Panc1 (cell line): ENCODE data around the gene TECR. TPM values are rescaled to one million over a fixed set of nuclear protein-coding genes. Genes with fewer than 3 reads are reported as not detected.
"Not testable (repeated sequence)": the region's sequence is repeated elsewhere in the genome, so short reads cannot be mapped to it uniquely, and the experiment has no call there.

Experiments used
- ATAC-seq: fragments of 200-7000 bp; cut with Tn5 transposase; 2 replicates; pipeline ENCODE4 v1.9.1; 2020; ENCODE audit warnings: mild to moderate bottlenecking, moderate library complexity
- BruUV-seq: library from RNA; stranded (reverse); fragments of 400-500 nt; replicated peaks from 2 replicates; lab custom pipeline; 2021; lab: Mats Ljungman, UMichigan
- CTCF ChIA-PET: fragments of 300-600 bp; sonication (Branson Sonifier 250); formaldehyde crosslinking; loops from one replicate; lab custom pipeline; 2022; ENCODE audit warnings: antibody characterized with exemption; lab: Charles Lee
- POLR2A ChIA-PET: fragments of 300-600 bp; sonication (Branson Sonifier 250); formaldehyde crosslinking; loops from one replicate; lab custom pipeline; 2022; ENCODE audit warnings: antibody characterized with exemption; lab: Charles Lee
- DNase-seq: peaks from one replicate; pipeline ENCODE4 v3.0.0-alpha.2; 2010; ENCODE audit warnings: low read depth, low spot score
- H3K27ac ChIP-seq: 2 replicates; pipeline ENCODE4 v1.5.1; 2011; ENCODE audit warnings: mild to moderate bottlenecking, low read length, inconsistent platforms
- H3K27me3 ChIP-seq: fragments of 200-500 bp; sonication (Bioruptor generic); 2 replicates; pipeline ENCODE4 v1.6.0; 2014; ENCODE audit warnings: low read length, inconsistent platforms; ENCODE audit not compliant: control insufficient read depth, insufficient read depth
- H3K36me3 ChIP-seq: fragments of 200-500 bp; sonication (Bioruptor generic); 2 replicates; pipeline ENCODE4 v1.5.1; 2014; ENCODE audit warnings: inconsistent platforms, mild to moderate bottlenecking, low read length, moderate library complexity; ENCODE audit not compliant: control insufficient read depth, insufficient read depth
- H3K4me1 ChIP-seq: 2 replicates; pipeline ENCODE4 v1.5.1; 2011; ENCODE audit warnings: inconsistent platforms, mild to moderate bottlenecking, low read length, moderate library complexity; ENCODE audit not compliant: control insufficient read depth, insufficient read depth
- H3K4me3 ChIP-seq, 2 experiments: 2 replicates each; pipeline ENCODE4 v1.5.1; 2011 to 2012; ENCODE audit warnings: low read depth in 2 of 2, low read length in 2 of 2, mild to moderate bottlenecking in 2 of 2, inconsistent platforms in 1 of 2, moderate library complexity in 1 of 2
- H3K9me3 ChIP-seq: fragments of 200-500 bp; sonication (Bioruptor generic); 2 replicates; pipeline ENCODE4 v1.5.1; 2014; ENCODE audit warnings: low read depth, mild to moderate bottlenecking, inconsistent platforms, low read length, moderate library complexity; ENCODE audit not compliant: control insufficient read depth, insufficient read depth
- POLR2AphosphoS5 ChIP-seq: IDR thresholded peaks from 2 replicates; pipeline ENCODE4 v1.6.1; 2012; ENCODE audit warnings: mild to moderate bottlenecking, low read depth, low read length, moderate library complexity
- SIN3A ChIP-seq: IDR thresholded peaks from 2 replicates; pipeline ENCODE4 v1.6.1; 2012; ENCODE audit warnings: low read depth, mild to moderate bottlenecking, low read length, moderate library complexity, borderline replicate concordance; ENCODE audit not compliant: insufficient read depth
- TCF7L2 ChIP-seq: IDR thresholded peaks from 2 replicates; pipeline ENCODE4 v1.6.1; 2011; ENCODE audit warnings: mild to moderate bottlenecking, low read depth, low read length, inconsistent platforms
- in situ Hi-C: cut with HindIII; loops from 2 replicates; pipeline ENCODE4 v1.10.0; 2016; ENCODE audit warnings: low sequenced_read_pairs, low pct_unique_long_range_greater_than_20kb
- intact Hi-C: fragments of 100-400 bp; cut with micrococcal nuclease; formaldehyde crosslinking; loops from one replicate; pipeline ENCODE4 v1.10.0; 2022; ENCODE audit not compliant: unreplicated experiment
- total RNA-seq: library from RNA; stranded (reverse); gene quantifications from one replicate; pipeline ENCODE4 v1.2.1, GENCODE V29; 2021; ENCODE audit not compliant: unreplicated experiment
- TF ChIP-seq, protein P1 (sequence below): fragments of 450-650 bp; IDR thresholded peaks from 2 replicates; pipeline ENCODE4 v1.5.1; 2017; ENCODE audit warnings: mild to moderate bottlenecking
- TF ChIP-seq, protein P2 (sequence below), 2 experiments: IDR thresholded peaks; 2 replicates each; pipeline ENCODE4 v1.6.1; 2011 to 2012; ENCODE audit warnings: low read depth in 2 of 2, control low read depth in 1 of 2, low read length in 1 of 2, mild to moderate bottlenecking in 1 of 2, moderate library complexity in 1 of 2; ENCODE audit not compliant: insufficient read depth in 1 of 2

TECR gene
- total RNA-seq, 1 experiment from 2014 or later: 233 TPM

DNA sequence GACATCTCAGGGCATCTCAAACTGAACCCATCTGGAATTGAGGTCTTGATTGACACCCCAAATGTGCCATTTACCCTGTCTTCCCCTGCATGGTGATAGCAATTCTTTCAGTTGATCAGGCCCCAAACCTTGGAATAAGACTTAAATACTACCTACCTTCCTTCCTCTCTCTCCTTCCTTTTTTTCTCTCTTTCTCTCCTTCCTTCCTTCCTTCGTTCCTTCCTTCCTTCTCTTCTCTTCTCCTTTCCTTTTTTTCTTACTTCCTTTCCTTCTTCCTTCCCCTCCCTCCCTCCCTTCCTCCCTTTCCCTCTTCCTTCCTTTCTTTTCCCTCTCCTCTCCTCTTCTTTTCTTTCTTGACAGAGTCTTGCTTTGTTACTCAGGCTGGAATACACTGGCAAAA is 26.1 kb upstream of the TECR start:
- Histone ChIP-seq H3K27me3 (no peaks in the 10 kb centered on the region), H3K36me3 (no peaks in the 10 kb centered on the region), H3K4me1 (peaks cover 8% of the 10 kb centered on the region), H3K4me3 (no peak overlapping the region), H3K9me3 (no peaks in the 10 kb centered on the region), H3K27ac (no peak overlapping the region)
- no TSS peak for BruUV-seq
- in situ Hi-C loops: no loop called here
- ChIA-PET POLR2A (no interaction called here), CTCF (no interaction called here)
- ATAC-seq (no peak), DNase-seq (no peak)
- intact Hi-C loops: no loop called here
- TF ChIP-seq TCF7L2: no peak
- TF ChIP-seq, protein P1, sequence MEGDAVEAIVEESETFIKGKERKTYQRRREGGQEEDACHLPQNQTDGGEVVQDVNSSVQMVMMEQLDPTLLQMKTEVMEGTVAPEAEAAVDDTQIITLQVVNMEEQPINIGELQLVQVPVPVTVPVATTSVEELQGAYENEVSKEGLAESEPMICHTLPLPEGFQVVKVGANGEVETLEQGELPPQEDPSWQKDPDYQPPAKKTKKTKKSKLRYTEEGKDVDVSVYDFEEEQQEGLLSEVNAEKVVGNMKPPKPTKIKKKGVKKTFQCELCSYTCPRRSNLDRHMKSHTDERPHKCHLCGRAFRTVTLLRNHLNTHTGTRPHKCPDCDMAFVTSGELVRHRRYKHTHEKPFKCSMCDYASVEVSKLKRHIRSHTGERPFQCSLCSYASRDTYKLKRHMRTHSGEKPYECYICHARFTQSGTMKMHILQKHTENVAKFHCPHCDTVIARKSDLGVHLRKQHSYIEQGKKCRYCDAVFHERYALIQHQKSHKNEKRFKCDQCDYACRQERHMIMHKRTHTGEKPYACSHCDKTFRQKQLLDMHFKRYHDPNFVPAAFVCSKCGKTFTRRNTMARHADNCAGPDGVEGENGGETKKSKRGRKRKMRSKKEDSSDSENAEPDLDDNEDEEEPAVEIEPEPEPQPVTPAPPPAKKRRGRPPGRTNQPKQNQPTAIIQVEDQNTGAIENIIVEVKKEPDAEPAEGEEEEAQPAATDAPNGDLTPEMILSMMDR: no peak
- TF ChIP-seq, protein P2, sequence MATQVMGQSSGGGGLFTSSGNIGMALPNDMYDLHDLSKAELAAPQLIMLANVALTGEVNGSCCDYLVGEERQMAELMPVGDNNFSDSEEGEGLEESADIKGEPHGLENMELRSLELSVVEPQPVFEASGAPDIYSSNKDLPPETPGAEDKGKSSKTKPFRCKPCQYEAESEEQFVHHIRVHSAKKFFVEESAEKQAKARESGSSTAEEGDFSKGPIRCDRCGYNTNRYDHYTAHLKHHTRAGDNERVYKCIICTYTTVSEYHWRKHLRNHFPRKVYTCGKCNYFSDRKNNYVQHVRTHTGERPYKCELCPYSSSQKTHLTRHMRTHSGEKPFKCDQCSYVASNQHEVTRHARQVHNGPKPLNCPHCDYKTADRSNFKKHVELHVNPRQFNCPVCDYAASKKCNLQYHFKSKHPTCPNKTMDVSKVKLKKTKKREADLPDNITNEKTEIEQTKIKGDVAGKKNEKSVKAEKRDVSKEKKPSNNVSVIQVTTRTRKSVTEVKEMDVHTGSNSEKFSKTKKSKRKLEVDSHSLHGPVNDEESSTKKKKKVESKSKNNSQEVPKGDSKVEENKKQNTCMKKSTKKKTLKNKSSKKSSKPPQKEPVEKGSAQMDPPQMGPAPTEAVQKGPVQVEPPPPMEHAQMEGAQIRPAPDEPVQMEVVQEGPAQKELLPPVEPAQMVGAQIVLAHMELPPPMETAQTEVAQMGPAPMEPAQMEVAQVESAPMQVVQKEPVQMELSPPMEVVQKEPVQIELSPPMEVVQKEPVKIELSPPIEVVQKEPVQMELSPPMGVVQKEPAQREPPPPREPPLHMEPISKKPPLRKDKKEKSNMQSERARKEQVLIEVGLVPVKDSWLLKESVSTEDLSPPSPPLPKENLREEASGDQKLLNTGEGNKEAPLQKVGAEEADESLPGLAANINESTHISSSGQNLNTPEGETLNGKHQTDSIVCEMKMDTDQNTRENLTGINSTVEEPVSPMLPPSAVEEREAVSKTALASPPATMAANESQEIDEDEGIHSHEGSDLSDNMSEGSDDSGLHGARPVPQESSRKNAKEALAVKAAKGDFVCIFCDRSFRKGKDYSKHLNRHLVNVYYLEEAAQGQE (IDR thresholded peaks at IDR 0.05; ENCODE audit: insufficient read depth in 1 of 2, low read depth in 2 of 2, low read length in 1 of 2): no peak
- TF ChIP-seq SIN3A: no peak
- no peak for TF ChIP-seq POLR2AphosphoS5

DNA sequence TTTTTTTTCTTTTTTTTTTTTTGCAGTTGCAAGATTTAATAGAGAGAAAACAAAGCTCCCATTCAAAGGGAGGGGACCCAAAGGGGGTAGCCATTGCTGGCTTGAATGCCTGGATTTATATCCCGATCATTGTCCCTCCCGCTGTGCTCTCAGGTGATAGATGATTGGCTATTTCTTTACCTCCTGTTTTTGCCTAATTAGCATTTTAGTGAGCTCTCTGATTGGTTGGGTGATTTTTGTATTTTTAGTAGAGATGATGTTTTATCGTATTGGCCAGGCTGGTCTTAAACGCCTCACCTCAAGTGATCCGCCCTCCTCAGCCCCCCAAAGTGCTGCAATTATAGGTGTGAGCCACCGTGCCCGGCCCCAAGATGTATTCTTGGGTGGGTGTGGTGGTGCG is 24.8 kb upstream of the TECR start:
- BruUV-seq, intact Hi-C loops, DNase-seq, in situ Hi-C loops, H3K4me3 ChIP-seq, ATAC-seq, H3K27ac ChIP-seq, H3K27me3 ChIP-seq, H3K4me1 ChIP-seq, H3K9me3 ChIP-seq, POLR2A ChIA-PET, H3K36me3 ChIP-seq: not testable (repeated sequence)
- CTCF ChIA-PET: interaction anchor here (0.7 to 1.7 kb wide), 2 partner anchors 21 to 182 kb away, joined by 4 read pairs; no protein-coding TSS in a partner anchor

DNA sequence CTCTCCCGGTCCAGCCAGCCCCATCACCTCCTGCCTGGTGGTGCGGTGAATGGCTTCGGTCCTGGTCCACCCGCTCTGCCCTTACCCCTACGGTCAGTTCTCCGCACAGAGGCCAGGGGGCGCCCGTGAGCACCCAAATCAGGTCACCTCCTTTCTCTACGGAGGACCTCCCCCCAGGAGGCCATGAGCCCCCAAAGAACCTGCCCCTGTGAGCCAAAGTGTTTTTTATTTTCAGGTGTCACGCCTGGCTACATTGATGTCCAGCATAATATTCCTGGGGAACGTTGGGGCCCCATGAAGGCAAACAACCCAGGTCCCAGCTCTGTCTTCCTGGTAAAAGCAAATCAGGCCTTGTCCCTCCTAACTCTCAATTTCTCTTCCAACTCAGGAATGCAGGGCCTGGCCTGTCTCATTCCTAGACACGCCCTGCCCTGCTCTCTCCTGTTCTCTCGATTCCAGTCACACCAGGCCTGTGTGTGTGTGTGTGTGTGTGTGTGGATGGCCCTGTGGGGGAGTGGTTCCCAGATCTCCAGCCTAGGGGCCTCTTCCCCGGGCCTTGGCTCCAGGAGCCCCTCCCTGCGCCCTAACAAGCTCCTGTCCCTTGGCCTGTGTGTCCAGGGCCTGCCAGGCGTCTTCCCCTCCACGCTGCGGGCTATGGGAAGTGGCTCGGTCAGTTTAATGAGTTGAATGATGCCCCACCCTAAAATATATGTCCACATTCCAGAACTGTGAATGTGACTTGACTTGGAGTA is 23.7 kb upstream of the TECR start:
- no peaks in the 10 kb centered on the region for H3K9me3 ChIP-seq
- intact Hi-C loops: no loop called here
- in situ Hi-C loops: no loop called here
- CTCF ChIA-PET: interaction anchor here (0.6 to 1.7 kb wide), 6 partner anchors 9 to 30 kb away, joined by 4 to 10 read pairs (median 4); partner anchors contain the start of genes DNAJB1 and GIPC1
- POLR2A ChIA-PET: interaction anchor here (0.5 to 0.6 kb wide), 3 partner anchors 10 to 50 kb away, joined by 3 read pairs; no protein-coding TSS in a partner anchor
- TF ChIP-seq SIN3A: no peak
- no peak for TF ChIP-seq TCF7L2
- TF ChIP-seq, protein P1: peak; percentile 92
- TF ChIP-seq POLR2AphosphoS5: no peak
- TF ChIP-seq, protein P2 (IDR thresholded peaks at IDR 0.05; ENCODE audit: insufficient read depth in 1 of 2, low read depth in 2 of 2, low read length in 1 of 2): no peak
- ATAC-seq (peak; percentile 88), DNase-seq (no peak)
- H3K27ac ChIP-seq: peak overlapping the region; percentile 52
- H3K27me3 ChIP-seq: no peaks in the 10 kb centered on the region
- H3K4me3 ChIP-seq: no peak overlapping the region
- H3K4me1 ChIP-seq: peaks cover 12% of the 10 kb centered on the region
- no peaks in the 10 kb centered on the region for H3K36me3 ChIP-seq
- BruUV-seq: no TSS peak
